Renal cortex interstitium (tissue), 11 donors: Measurements from ENCODE around the gene OR52E5. TPM values are rescaled to one million over a fixed set of nuclear protein-coding genes. Genes with fewer than 3 reads are reported as not detected.

Experiments
- DNase-seq, 11 donors: peaks; one replicate each; pipeline ENCODE4 v3.0.0-alpha.2; 2013; ENCODE audit warnings: low read depth in 9 of 11, low spot score in 4 of 11; ENCODE audit errors: extremely low read depth in 1 of 11
- polyA plus RNA-seq, 3 donors: library from polyadenylated mRNA; unstranded; fragments of 120-200 nt; gene quantifications; one replicate each; pipeline ENCODE4 v1.2.1, GENCODE V29; 2013; ENCODE audit not compliant: insufficient read length in 3 of 3

Gene OR52E5
- polyA plus RNA-seq, 3 donors = not detected

DNA sequence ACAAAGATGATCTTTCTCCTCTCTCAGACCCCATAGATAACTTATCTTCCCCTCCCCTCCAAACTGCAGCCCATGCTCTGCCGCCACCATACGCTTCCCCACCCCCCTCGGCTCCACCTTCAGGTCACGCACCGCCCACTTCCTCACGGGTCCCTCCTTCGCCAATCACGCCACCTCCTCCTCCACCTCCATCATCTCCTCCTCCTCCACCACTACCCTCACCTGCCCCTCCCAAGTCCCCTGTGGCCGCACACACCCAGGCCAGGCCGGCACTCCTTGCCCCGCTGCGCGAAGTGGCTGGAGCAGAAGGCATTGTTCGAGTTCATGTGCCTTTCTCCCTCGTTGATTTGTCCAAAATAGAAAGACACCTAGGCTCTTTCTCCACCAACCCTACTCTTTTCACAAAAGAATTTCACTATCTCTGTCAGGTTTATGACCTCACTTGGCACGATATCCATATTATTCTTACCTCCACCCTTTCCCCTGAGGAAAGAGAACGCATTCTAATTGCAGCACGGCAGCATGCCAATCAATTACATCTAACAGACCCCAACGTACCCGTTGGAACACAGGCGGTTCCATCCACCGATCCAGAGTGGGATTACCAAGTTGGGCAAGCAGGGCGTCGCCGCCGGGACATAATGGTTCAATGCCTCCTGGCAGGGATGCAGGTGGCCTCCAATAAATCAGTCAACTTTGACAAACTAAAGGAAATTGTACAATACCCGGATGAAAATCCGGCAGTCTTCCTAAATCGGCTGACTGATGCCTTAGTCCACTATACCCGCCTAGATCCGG is 36.8 kb downstream of the OR52E5 start:
- no peak for DNase-seq

DNA sequence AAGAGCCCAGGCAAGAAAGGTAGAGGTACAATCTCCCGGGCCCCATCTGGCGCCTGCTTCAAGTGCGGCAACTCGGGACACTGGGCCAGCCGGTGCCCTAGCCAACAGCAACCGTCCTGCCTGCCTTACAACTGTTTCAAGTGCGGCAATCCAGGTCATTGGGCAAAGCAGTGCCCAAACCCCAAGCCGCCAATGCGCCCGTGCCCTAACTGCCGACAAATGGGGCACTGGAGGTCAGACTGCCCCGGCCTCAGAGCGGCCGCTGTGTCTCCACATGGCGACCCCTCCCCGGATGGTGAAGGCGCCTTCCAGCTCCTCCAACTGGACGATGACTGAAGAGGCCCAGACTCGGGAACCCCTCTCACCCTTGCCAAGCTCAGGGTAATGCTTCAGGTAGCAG is 37.6 kb downstream of the OR52E5 start:
- no peak for DNase-seq

DNA sequence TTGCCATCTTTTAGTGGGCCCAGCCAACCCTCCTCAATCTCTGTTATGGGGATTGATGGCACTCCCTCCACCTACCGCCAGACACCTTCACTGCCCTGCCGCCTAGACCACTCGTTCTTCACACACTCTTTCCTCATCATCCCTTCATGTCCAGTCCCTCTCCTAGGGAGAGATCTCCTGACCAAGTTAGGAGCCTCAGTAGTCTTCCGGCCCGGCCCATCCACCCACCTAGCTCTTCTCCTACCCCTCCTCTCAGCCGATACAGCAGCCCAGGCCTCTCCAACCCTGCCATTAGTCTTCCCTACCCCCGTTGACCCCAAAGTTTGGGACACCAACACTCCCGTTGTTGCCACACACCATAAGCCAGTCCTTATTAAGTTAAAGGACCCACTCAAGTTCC is 38.1 kb downstream of the OR52E5 start:
- DNase-seq = no peak

DNA sequence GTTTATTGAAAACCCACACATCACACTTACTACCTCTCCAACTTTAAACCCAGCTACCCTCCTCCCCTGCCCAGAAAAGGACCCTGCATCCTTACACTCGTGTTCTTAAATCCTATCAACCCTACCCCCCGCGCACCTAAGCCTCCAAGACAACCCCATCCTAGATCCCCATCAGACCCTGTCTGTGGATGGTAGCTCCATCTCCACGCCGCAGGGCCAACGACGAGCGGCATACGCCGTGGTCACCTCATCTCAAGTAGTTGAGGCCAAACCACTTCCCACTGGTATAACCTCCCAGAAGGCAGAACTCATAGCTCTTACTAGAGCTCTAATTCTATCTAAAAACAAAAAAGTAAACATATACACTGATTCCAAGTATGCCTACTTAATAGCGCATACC is 39.7 kb downstream of the OR52E5 start:
- no peak for DNase-seq

DNA sequence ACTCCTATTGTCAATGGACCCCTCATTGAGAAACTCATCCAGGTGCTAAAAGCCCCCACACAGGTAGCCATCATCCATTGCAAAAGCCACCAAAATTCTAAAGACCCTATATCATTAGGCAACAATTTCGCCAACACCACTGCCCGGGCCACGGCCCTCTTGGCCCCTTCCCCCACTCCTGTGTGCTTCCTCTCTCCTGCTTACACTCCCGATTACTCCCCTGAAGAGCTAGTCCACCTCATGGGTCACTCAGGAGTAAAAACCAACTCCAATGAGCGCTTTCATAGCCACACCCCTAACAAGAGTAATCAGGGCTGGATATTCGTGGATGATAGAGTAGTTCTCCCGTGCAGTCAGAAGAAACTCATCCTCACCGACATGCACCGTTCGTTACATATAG is 40.1 kb downstream of the OR52E5 start:
- no peak for DNase-seq

DNA sequence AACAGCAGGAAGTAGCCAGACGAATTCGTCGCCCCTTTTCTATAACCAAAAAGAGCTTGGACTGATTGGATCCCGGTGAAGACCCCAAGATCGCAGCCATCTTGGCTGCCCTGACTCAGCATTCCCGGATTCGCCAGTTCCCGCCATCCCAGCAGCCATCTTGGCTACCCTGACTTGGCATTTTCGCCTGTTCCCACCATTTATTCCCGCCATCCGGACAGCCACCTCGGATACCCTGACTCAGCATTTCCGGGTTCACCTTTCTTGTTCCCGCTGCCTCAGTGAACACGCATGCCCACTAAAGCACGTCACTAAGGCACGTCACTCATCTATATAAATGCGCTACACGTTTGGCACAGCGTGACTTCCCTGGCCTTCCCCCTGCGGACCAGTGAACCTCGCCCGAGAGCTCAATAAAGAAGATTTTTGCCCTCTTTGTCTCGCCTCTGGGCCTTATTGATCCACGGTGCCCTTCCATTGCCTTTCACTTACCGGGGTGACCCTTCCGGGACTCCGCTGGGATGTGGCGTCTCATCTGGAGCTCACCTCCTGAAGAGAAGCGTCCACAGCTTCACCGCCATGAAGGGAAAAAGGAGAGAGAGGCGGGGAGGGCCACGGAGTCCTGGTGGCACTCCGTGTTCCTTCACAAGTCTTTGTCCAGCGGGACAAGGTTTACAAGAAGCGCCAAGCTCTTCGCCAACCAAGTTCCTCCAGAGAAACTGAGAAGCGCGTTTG is 45.0 kb downstream of the OR52E5 start:
- no peak for DNase-seq

DNA sequence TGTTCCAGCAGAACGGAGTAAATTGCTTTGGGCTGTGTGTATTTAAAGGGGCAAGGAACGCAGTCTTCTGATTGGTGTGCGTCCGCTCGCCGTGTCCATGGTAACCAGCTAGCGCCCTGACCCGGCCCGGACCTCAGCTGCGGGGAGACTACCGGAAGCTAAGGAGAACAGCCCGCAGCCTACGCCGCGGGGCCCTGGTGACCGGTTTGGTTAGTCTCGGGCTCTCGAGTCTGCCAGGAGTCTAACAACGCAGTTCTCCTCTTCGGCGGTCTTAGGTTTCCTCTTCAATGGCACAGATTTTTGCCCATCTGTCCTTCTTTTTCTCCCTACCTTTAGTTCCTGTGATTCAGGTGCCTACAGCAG is 45.6 kb downstream of the OR52E5 start:
- no peak for DNase-seq

DNA sequence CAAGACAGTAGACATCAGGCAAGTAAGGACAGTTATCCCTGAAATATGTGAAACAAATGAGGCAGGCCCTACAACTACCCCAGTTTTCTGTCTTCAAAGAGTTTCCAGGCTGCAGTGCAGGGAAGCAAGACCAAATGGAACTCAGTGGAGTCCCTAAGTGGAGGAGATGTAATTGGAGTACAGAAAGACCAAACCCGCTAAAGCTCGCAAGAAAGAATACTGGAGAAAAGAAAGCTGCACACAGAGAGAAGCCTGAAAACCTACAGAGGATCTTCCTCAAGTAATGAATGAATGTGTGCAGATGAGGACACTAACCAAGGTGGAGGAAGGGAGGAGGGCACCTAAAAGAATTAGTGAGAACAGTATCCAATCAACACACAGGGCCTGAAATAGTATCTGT is 47.7 kb downstream of the OR52E5 start:
- DNase-seq = no peak

DNA sequence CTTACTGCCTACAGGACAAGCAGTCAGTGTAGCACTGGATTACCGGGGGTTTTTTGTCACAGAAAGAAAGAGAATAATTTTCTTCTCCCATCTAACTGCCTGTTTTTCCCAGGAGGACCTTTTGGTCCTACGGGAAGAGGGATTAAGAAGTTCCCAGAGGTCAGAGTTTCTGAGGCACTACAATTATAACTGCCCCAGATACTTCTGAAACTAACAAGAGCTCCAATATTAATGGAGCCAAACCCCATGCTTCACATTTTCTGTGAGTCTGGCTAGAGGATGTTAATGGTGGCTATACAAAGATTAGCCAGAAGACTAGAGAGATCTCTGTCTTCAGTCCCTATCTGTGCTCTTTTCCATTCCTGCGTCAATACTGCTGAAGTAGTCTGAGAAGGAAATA is 48.9 kb downstream of the OR52E5 start, which contains the start of gene OR56A3:
TSS of gene OR56A3 (plus strand) at position 301 of the 400 bp plus-strand sequence. CDS start 5,096 bp downstream, outside the sequence.
- DNase-seq = no peak

Other genes with a start within 250 kb of the OR52E5 start
- 10 to 100 TPM; 38.4 to 49.2 (median 39.7) TPM for gene TRIM5, start 208.1 kb upstream of the OR52E5 start, polyA plus RNA-seq
- gene TRIM22, start 203.4 kb upstream of the OR52E5 start, polyA plus RNA-seq = 10 to 100 TPM in 1 of 3 donors, 1 to 10 TPM in 2; 6.1 to 13.9 (median 7.0) TPM
- gene OR56B1, start 156.8 kb upstream of the OR52E5 start, polyA plus RNA-seq = not detected
- gene OR52N4, start 139.0 kb upstream of the OR52E5 start, polyA plus RNA-seq = not detected
- not detected for gene OR52N5, start 109.9 kb upstream of the OR52E5 start, polyA plus RNA-seq
- gene OR52N1, start 101.9 kb upstream of the OR52E5 start, polyA plus RNA-seq = not detected
- gene OR52N2, start 84.3 kb upstream of the OR52E5 start, polyA plus RNA-seq = not detected
- gene OR52E6, start 51.3 kb upstream of the OR52E5 start, polyA plus RNA-seq = not detected
- gene OR52E8, start 35.5 kb upstream of the OR52E5 start, polyA plus RNA-seq = not detected
- gene OR52E4, start 12.6 kb upstream of the OR52E5 start, polyA plus RNA-seq = under 1 TPM in 2 of 3 donors, not detected in 1; 0.05 to 0.06 TPM
- gene OR56A3, start 49.0 kb downstream of the OR52E5 start, polyA plus RNA-seq = not detected
- gene OR56A5, start 75.3 kb downstream of the OR52E5 start, polyA plus RNA-seq = not detected
- not detected for gene OR52L1, start 93.8 kb downstream of the OR52E5 start, polyA plus RNA-seq
- under 1 TPM; 0.04 to 0.09 (median 0.06) TPM for gene OR56A4, start 113.7 kb downstream of the OR52E5 start, polyA plus RNA-seq
- under 1 TPM in 1 of 3 donors, not detected in 2; 0.03 TPM for gene OR56A1, start 137.6 kb downstream of the OR52E5 start, polyA plus RNA-seq
- under 1 TPM; 0.19 to 0.30 (median 0.22) TPM for gene OR56B4, start 214.5 kb downstream of the OR52E5 start, polyA plus RNA-seq